GM23248 (cell line): ENCODE measurements around the gene SLC4A5.

Experiments
- EZH2 ChIP-seq: fragments of 200-600 bp; sonication (generic); IDR thresholded peaks from 2 replicates; pipeline ENCODE4 v1.6.1; 2018; ENCODE audit warnings: antibody characterized with exemption, mild to moderate bottlenecking; ENCODE audit not compliant: insufficient read depth, poor library complexity, severe bottlenecking
- EZH2phosphoT487 ChIP-seq: fragments of 200-600 bp; sonication (generic); IDR thresholded peaks from 2 replicates; pipeline ENCODE4 v1.6.1; 2018; ENCODE audit warnings: antibody characterized with exemption, moderate library complexity, mild to moderate bottlenecking, low read depth; ENCODE audit not compliant: insufficient read depth

- TF ChIP-seq EZH2 (no peak), EZH2phosphoT487 (no peak)
Measured at GRCh38 chr2:74226648-74227213, 116.5 kb downstream of the SLC4A5 start.
